Skeletal muscle satellite cell (primary cell): ENCODE results near the gene NDUFAF8.

ENCODE experiments used
- H3K27me3 ChIP-seq: 2 replicates; pipeline ENCODE4 v1.7.0; 2013; ENCODE audit warnings: low read length; ENCODE audit not compliant: control insufficient read depth, insufficient read depth
- H3K36me3 ChIP-seq: 2 replicates; pipeline ENCODE4 v1.7.0; 2013; ENCODE audit warnings: mild to moderate bottlenecking, control low read depth, low read length; ENCODE audit not compliant: insufficient read depth
- H3K4me1 ChIP-seq: 2 replicates; pipeline ENCODE4 v1.7.0; 2013; ENCODE audit warnings: low read length; ENCODE audit not compliant: control insufficient read depth, insufficient read depth
- H3K4me2 ChIP-seq: 2 replicates; pipeline ENCODE4 v1.7.0; 2013; ENCODE audit warnings: mild to moderate bottlenecking, low read length
- H3K4me3 ChIP-seq: 2 replicates; pipeline ENCODE4 v1.7.0; 2013; ENCODE audit warnings: low read length
- H3K9ac ChIP-seq: 2 replicates; pipeline ENCODE4 v1.7.0; 2013; ENCODE audit warnings: mild to moderate bottlenecking, low read depth, low read length, moderate library complexity
- H3K9me3 ChIP-seq: replicated peaks from 2 replicates; pipeline ENCODE4 v1.7.0; 2013; ENCODE audit warnings: mild to moderate bottlenecking, control low read depth, low read length

Gene NDUFAF8

GRCh38 chr17:81206166-81206565, 33.0 kb upstream of the NDUFAF8 start:
- no peaks in the 10 kb centered on the region for H3K27me3 ChIP-seq
- no peak overlapping the region for H3K4me3 ChIP-seq
- no peaks in the 10 kb centered on the region for H3K36me3 ChIP-seq
- no peak overlapping the region for H3K4me2 ChIP-seq
- H3K9me3 ChIP-seq = no peaks in the 10 kb centered on the region
- no peak overlapping the region for H3K9ac ChIP-seq
- no peaks in the 10 kb centered on the region for H3K4me1 ChIP-seq

DNA sequence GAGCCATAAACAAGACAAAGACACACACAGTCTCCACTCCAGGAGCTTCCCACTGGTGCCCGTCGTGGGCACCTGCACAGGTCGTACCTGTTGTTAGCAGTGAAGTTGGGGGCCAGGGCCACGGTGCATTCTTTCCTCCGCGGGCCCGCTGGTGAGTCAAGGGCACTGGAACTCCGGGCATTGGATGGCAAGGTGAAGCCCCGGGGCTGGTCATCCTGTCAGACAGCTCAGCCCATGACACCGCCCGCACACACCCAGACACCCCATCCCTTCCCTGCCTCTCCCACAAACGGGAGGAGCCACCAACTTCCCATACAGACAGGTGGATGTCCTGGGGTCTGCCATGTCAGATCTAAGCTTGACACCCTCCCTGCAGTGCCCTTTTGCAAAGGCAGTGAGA, 32.5 kb upstream of the NDUFAF8 start:
- no peaks in the 10 kb centered on the region for H3K27me3 ChIP-seq
- H3K4me3 ChIP-seq = no peak overlapping the region
- H3K4me1 ChIP-seq = no peaks in the 10 kb centered on the region
- no peaks in the 10 kb centered on the region for H3K9me3 ChIP-seq
- no peaks in the 10 kb centered on the region for H3K36me3 ChIP-seq
- H3K4me2 ChIP-seq = no peak overlapping the region
- H3K9ac ChIP-seq = no peak overlapping the region

DNA sequence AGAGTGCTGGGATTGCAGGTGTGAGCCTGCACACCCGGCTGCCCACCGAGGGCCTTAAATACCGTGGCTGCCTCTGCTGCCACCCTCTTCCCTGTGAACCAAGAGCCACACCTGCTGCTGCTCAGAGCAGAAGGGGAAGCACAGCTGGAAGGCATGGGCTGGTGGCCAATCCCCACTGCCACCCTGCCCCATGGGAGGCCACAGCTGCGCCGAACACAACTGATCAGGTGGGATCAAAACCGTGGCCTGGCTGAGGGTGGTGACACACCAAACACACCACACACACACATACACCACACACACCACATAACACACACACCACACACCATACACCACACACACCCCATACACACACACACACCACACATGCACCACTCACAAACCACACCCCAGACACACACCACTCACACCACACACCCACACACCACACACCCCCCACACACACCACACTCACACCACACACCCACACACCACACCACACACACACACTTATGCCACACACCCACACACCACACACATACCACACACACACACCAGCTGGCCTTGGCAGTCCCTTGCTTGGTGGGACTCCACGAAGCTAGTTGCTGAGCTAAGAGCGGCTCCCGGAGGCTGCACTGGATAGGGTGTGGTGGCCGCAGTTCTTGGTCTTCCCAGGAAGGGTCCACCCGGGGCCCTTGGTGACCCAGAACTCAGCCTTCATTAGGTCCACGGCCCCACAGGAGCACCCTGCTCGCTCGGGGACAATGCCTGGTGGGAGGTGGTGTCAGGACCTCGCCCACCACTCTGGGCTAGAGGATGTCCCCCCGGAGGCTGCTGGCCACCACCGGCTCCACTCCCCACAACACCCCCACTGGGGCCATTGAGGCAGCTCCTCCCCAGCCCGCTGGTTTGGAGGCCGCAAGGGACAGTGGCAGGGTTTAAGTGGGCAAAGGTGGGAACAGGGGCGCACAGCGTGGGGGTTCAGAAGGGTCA, 31.2 kb upstream of the NDUFAF8 start:
- Histone ChIP-seq H3K4me2 (no peak overlapping the region), H3K4me1 (no peaks in the 10 kb centered on the region), H3K9me3 (no peaks in the 10 kb centered on the region), H3K36me3 (no peaks in the 10 kb centered on the region), H3K27me3 (no peaks in the 10 kb centered on the region), H3K9ac (no peak overlapping the region), H3K4me3 (no peak overlapping the region)

DNA sequence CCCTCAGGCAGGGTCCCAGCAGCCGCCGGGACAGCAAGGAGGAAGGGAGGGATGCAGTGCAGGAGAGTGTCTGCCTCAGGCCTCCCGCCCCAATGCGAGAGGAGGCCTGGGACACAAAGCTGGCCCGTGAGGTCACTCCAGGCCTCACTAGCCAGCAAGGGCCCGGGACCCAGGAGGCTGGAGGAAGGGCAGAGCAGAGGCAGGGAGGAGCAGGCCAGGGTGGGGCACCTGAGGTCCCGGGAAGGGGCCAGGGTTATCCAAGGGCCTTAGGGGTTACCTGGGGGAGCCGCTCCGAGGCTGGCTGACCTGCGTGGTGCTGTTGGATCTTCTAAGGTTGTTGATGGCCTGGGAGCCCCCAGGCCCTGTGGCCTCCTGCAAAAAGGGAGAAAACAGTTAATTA, 30.5 kb upstream of the NDUFAF8 start:
- Histone ChIP-seq H3K36me3 (no peaks in the 10 kb centered on the region), H3K9me3 (no peaks in the 10 kb centered on the region), H3K9ac (no peak overlapping the region), H3K4me1 (no peaks in the 10 kb centered on the region), H3K27me3 (no peaks in the 10 kb centered on the region), H3K4me3 (no peak overlapping the region), H3K4me2 (no peak overlapping the region)

DNA sequence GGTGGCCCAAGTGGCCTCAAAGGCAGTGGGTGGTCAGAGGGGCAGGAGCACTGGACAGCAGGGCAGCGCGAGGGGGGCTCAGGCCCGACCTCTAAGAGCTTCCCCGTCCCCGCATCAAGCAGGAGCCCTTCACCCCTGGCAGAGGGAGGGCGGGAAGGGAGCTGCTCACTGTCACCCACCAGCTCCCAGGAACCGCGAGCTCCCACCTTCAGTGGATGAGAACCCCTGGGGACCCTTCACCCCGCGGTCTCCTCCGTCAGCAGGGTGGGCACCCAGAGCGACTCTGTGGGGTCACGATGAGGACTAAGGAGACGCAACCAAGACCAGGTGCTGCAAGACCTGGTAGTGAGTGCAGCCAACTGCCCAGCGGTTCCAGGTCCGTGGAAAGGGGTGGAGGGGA, 30.0 kb upstream of the NDUFAF8 start:
- Histone ChIP-seq H3K9me3 (no peaks in the 10 kb centered on the region), H3K4me3 (no peak overlapping the region), H3K9ac (no peak overlapping the region), H3K36me3 (no peaks in the 10 kb centered on the region), H3K27me3 (no peaks in the 10 kb centered on the region), H3K4me2 (no peak overlapping the region), H3K4me1 (no peaks in the 10 kb centered on the region)

DNA sequence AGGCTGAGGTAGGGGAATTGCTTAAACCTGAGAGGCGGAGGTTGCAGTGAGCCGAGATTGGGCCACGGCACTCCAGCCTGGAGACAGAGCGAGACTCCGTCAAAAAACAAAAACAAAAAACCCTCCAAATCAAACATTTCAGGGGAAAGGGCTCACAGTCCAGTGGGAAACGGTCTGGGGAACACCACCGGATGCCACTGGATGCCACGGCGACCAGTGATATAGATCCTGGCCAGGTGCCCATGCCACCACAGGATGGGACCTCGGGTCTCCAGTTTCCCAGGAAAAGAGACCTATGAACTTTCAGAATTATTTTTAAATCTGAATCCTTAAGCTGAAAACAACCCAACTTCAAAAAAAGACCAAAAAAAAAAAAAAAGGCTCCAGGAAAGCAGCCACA, 28.7 kb upstream of the NDUFAF8 start:
- H3K27me3 ChIP-seq = no peaks in the 10 kb centered on the region
- H3K4me2 ChIP-seq = no peak overlapping the region
- no peaks in the 10 kb centered on the region for H3K4me1 ChIP-seq
- H3K9ac ChIP-seq = no peak overlapping the region
- no peak overlapping the region for H3K4me3 ChIP-seq
- no peaks in the 10 kb centered on the region for H3K36me3 ChIP-seq
- no peaks in the 10 kb centered on the region for H3K9me3 ChIP-seq

GRCh38 chr17:81210868-81211267, 28.2 kb upstream of the NDUFAF8 start:
- H3K36me3 ChIP-seq = no peaks in the 10 kb centered on the region
- no peaks in the 10 kb centered on the region for H3K4me1 ChIP-seq
- H3K4me2 ChIP-seq = no peak overlapping the region
- no peaks in the 10 kb centered on the region for H3K27me3 ChIP-seq
- H3K9me3 ChIP-seq = no peaks in the 10 kb centered on the region
- no peak overlapping the region for H3K9ac ChIP-seq
- H3K4me3 ChIP-seq = no peak overlapping the region

- Histone ChIP-seq H3K9ac (no peak overlapping the region), H3K9me3 (no peaks in the 10 kb centered on the region), H3K4me3 (no peak overlapping the region), H3K4me2 (no peak overlapping the region), H3K27me3 (no peaks in the 10 kb centered on the region), H3K4me1 (no peaks in the 10 kb centered on the region), H3K36me3 (no peaks in the 10 kb centered on the region)
These were observed 26.8 kb upstream of the NDUFAF8 start for GRCh38 chr17:81212365-81212764.

- Histone ChIP-seq H3K9ac (no peak overlapping the region), H3K9me3 (no peaks in the 10 kb centered on the region), H3K4me3 (no peak overlapping the region), H3K36me3 (no peaks in the 10 kb centered on the region), H3K4me1 (no peaks in the 10 kb centered on the region), H3K27me3 (no peaks in the 10 kb centered on the region), H3K4me2 (no peak overlapping the region)
These were observed 25.1 kb upstream of the NDUFAF8 start for GRCh38 chr17:81213978-81214377.

- Histone ChIP-seq H3K4me3 (no peak overlapping the region), H3K4me2 (no peak overlapping the region), H3K27me3 (no peaks in the 10 kb centered on the region), H3K9me3 (no peaks in the 10 kb centered on the region), H3K4me1 (peaks cover 10% of the 10 kb centered on the region), H3K36me3 (no peaks in the 10 kb centered on the region), H3K9ac (no peak overlapping the region)
These were observed 21.6 kb upstream of the NDUFAF8 start for GRCh38 chr17:81217491-81217890.

- H3K27me3 ChIP-seq = no peaks in the 10 kb centered on the region
- H3K9me3 ChIP-seq = no peaks in the 10 kb centered on the region
- H3K4me2 ChIP-seq = no peak overlapping the region
- H3K4me1 ChIP-seq = peaks cover 13% of the 10 kb centered on the region
- H3K36me3 ChIP-seq = no peaks in the 10 kb centered on the region
- no peak overlapping the region for H3K4me3 ChIP-seq
- no peak overlapping the region for H3K9ac ChIP-seq
These were observed 20.7 kb upstream of the NDUFAF8 start for GRCh38 chr17:81218459-81218858.

- Histone ChIP-seq H3K4me1 (peaks cover 15% of the 10 kb centered on the region), H3K4me3 (no peak overlapping the region), H3K9me3 (no peaks in the 10 kb centered on the region), H3K9ac (no peak overlapping the region), H3K4me2 (no peak overlapping the region), H3K36me3 (no peaks in the 10 kb centered on the region), H3K27me3 (no peaks in the 10 kb centered on the region)
These were observed 20.1 kb upstream of the NDUFAF8 start for GRCh38 chr17:81218991-81219390.
